SKM-1 treated with dmso at 0.1 percent for 144 hours (cell line): Measurements from ENCODE around the gene ZBTB7C.

Experiments
- DNase-seq: peaks from one replicate; lab custom pipeline; 2025; ENCODE audit not compliant: unreplicated experiment; lab: John Stamatoyannopoulos, UW

The ZBTB7C gene

DNA sequence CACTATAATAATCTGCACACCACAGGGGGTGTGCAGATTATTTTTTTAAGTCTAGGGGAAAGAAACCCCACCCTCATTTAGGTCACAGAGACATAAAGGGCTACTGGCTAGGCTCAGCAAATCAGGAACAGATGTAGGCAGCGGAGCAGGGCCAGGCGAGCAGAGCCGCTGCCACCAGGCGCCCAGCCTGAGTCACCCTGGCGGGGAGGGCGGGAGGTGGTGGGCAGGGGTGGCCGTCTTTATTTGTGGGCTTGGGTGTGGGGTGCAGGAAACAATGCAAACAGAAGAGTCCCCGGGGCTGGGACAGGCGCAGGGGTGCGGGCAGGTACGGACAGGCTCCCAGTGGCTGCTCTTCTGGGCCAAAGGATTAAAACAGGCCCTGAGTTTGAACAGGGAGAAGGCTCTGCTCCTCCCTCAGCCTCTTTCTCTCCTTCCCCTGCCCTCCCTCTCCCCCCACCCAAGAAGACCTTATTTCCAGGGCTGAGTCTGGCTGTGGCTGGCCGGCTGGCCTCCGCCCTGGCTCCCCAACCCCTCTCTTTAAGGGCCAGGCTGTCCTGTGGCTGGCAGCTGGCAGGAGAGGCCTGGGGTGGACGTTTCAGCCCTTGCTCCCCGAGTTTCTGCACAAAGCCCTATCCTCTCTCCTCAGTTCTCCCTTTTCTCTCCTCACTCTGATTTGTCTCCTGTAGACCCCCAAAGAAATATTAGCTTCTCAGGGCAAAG, 335.8 kb downstream of the ZBTB7C start:
- DNase-seq = no peak

DNA sequence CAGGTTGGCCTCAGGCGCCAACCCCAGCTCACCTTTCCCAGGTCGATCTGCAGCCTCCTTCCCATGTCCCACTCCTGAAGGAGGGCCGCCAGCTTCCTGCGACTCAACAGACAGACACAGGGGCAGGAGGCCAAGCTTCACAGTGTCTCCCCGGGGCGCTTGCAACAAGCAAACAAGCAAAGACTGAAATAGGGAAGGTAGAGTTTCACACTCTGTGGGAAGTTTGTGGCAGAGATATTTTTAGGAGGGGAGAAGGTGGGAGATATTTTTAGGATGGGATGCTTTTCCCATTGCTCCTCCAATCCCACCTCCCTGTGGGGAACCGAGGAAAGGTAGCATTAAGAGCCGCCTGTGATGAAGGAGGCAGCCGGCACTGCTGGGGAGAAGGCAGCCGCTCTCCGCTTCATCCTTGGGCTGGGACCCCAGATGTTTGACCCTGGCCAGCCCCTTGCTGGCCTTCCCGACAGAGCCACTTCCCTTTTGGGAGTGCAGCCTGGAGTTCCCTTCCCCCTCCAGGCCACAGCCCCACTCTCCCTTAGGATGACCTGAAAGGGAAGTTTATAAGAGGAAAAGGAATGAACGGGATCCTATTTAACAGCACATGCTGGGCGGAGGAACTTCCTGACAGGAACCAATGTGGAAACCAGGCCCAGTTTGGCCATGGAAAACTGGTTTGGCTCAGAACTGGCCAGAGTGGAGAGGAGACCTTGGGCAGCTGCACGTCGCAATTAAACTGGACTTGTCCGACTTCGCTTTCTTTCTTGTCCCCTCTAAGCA, 336.6 kb downstream of the ZBTB7C start:
- DNase-seq = no peak

DNA sequence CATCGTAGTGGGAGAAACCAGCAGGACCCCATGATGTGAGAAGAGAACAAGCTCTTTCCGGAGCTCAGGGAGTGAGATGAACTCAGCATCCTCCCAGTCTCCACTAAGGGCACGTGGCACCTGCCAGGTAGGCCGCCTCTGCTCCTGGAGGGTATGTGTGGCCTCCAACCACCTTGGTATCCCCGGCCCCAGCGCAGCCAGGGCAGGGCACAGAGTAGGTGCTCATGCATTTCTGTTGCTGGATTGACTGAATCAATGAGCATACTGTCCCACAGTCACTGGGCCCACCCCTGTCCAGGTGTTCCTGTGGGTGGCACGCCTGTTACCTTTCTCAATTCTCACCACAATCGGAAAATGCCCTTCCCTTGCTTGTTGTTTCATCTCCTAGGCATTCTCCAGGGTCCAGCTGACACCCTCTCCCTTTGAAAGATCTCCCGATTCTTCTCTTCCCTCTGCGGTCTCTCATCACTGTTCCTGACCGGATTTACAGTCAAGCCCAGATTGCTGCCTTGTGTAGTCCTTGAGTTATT, 340.2 kb downstream of the ZBTB7C start:
- DNase-seq = no peak

DNA sequence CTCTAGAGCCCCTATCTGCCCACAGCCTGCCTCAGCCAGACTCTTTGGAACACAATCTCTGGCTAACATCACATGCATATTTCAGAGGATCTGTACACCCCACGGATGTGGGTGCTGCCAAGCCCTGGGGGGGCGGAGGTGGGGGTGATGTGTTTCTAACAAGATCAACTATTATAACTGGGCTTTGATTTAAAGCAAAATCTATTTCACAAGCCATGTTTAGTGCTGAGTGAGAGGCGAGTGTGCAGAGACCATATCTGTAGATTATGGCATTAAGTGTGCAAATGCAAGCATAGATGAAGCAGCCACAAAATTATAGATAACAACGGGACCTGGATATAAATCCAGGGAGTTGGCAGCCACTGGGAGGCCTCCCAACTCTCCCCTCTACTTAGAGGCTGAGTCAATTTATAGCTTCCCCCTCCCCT, 342.9 kb downstream of the ZBTB7C start:
- DNase-seq = no peak

DNA sequence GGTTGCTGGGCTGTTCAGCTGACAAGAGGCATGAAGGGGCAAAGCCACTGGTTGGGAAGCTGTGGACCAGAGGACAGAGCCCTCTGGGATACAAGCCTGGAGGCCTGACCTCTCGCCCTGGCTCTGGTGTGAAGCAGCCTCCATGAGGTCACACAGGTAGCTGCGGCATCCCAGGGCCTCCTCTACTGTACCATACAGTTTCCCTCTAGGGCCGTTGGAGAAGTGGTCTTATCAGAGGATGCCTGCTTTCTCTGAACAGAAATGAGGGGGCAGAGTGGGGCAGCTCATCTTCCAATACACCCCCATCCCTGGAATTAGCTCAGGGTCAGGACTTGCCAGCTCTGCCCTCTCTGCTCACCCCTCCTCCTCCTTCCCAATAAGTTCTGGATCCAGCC, 343.6 kb downstream of the ZBTB7C start:
- peak; percentile 99 for DNase-seq

DNA sequence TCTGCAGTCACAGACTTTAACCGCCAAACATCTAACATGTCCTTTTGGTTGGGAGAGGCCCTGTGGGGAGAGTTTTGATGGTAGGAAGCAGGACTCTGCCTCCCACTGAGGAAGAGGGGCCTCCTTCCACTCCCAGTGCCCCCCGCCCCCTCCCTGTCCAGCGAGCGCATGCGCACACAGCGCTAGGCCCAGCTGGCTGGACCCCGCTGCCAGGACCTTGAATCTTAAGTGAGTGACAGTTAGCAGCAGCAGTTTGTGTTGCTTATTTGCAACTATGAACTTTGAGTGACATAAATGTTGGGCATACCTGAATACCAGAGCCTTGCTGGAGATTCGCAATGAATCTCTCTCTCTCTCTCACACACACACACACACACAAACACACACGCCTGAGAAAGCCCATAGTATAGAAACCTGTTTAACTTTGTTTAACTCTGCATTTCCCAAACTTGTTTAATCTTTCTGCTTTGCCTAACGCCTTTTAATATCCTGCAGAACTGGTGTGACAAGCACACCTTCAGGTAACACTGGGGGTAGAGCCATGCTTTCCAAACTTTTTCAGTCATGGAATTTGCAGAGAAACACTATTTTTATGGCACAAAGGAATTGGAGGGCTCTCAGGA, 344.1 kb downstream of the ZBTB7C start:
- DNase-seq = no peak

DNA sequence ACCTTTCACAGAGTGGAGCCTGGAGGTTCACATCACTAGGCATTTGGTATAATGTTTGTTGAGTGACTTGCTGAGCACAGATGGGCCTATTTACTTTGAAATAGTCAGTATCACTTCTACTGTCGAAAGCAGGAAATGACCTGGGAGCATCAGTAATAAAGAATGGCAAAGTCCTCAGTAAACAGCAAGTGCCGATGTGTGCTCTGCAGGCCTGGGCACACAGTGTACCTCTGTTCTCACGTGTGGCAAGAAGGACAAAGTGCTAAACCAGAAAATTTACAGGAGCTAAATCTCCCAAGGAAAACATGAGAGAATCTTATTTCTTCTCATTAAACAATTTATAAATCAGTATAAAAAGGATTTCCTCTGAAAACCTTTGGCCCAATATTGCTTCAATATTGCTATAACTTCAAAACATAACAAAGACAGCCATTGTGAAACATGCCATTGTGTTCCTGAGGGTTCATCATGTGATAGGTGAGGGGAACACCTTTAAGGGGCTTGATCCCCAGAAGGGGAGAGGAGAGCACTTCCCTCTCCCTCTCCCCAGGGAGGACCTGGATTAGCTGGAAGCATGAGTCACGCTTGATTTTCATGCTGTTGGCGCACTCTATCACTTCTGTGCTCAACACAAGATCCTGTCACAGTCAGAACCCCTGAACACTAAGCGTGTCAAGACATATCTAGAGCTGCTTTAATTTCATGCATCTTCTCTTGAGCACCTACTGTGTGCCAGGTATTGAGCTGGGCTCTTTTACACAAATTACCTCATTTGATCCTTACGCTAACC, 347.2 kb downstream of the ZBTB7C start:
- no peak for DNase-seq

DNA sequence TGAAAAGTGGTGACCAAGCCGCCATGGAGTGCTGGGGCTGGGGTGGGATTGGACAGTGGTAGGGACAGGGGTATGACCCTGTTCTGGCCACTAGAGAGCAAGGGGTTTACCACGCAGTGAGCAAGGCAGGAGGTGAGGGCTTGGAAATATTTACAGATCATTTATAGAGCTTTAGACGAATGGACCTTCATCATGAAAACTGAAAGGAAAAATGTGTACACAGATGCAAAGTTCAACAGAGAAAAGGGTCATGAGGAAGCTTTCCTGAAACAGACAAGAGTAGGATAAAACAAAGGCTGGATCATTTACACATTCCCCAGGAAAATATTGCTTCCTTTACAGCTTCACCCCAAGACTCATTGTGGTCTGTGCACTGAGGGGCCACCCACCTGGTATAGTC, 348.2 kb downstream of the ZBTB7C start:
- no peak for DNase-seq

DNA sequence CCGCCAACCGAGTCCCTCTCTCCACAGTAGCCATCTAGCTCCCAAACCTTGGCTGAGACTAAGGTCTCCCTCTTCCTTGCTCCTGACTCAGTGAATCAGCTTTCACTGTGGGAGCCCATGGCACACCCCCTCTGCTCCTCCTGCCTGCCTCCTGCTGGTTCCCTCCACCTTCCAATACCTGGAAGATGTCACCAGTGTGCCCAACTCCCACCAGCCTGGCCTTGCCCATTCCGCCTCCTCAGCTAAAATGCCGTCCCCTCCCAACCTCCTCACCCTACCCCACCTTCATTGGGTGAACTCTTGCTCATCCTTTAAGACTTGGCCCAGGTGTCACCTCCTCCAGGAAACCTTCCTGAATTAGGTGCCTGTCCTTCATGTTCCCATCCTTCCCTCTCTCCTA, 348.8 kb downstream of the ZBTB7C start:
- DNase-seq = no peak

DNA sequence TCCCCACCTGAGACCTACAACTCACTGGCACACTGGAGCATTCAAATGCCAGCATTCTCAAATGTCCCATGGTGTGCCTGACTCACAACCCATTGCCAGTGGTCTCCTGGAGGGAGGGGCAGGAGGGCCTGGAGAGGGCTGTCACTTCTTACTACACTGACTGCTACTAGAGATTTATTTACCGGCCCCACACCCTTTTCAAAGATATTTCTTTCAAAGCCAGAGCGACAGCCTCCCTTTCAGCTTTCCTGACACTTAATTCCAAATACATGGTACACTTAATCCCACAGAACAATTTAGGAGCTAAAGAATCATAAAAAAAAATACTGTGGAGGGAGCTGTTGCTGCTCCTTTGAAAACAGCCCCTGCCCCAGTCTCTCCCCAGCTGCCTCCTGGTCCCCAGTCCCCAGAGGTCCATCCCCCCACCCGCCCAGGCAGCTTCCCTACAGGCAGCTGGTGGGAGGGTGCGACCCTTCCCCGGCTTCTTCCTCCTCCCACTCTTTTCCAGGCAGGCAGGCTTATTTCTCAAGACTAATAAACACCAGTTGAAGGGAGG, 349.6 kb downstream of the ZBTB7C start:
- no peak for DNase-seq

DNA sequence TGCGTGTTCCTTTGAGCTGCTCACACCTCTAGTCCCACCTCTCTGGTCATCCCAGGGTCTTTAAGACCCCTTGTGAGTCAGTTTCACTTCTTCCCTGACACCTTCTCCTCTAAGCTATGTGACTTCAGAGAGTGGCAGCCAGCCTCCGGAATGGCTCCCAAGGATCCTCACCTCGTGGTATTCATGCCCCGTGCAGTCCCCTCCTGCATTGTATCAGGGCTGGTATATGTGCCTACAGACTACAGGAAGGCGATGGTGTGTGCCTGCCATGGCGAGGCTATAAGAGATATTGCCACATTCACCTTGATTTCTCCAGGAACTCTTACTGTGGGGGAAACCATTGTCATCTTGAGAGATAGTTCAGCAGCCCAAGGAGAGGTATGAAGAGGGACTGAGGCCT, 350.7 kb downstream of the ZBTB7C start:
- DNase-seq = no peak

DNA sequence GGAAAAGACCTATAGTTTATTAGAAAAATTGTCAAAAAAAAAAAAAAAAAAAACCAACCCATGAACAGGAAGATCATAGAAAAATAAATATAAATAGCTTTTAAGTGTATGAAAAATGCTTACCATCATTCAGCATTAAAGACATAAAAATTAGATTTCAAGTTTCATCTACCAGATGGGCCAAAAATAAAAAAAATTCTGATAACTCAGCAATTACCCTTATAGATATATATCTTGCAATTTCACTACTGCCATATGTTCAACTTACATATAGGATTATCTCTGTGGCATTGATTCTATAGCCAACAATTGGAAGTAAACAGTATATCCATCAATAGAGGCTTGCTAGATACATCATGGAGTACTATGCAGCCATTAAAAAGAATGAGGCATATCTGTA, 352.2 kb downstream of the ZBTB7C start:
- no peak for DNase-seq

DNA sequence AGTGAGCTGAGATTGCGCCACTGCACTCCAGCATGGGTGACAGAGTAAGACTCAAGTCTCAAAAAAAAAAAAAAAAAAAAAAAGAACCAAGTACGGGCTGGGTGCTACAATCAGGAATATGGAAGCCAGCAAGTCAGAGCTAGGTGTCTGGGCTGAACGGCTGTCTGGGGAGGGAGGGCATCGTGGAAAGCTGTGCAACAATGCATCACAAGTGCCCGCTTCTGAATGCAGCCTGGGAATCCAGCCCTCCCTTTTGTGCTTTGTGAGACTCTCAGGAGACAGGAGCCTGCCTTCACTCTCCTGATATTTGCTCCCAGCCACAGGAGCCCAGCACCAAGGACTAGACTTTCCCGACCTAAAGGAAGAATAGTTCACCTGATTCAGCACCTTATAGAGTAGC, 353.8 kb downstream of the ZBTB7C start:
- no peak for DNase-seq

DNA sequence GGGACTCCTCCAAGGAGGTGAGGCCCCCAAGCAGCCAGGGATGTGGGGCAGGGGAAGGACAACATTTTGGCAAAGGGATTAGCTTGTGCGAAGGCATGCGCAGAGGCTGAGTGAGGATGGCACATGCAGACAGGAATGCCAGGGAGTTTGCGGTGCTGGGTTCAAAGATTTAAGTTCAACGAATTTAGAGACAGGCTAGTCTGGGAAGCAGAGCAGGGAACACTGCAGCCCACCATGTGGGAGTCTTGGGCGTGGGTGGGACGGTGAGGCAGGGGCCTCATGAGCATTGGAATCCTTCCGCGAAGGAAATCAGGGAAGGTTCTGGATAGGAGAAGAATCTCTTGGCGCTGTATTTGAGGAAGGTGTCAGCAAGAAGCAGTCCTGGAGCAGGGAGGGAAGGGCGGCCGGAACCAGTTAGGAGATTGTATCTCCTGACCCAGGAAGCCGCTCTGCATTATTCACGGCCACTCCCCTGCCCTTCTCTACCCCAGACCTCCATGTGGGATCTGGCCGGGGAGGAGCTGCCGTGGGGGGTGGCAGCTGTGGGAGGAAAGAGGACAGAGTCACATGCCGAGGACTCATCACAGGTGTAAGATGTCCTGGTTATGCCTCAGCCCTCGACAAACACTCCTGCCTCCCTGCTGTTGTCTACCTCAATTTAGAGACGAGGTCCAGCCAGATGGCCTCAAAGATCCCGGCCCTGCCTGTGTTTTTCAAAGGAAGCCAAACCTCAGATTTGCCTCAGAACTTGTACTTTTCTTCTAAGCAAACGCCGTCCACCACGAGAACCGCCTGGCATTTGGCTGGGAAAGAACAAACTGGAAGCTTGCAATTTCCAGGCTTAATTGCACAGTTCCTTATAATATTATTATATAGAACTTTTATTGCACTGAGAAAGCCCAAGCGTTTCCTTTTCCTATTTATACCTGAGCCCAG, 355.0 kb downstream of the ZBTB7C start:
- DNase-seq = no peak

DNA sequence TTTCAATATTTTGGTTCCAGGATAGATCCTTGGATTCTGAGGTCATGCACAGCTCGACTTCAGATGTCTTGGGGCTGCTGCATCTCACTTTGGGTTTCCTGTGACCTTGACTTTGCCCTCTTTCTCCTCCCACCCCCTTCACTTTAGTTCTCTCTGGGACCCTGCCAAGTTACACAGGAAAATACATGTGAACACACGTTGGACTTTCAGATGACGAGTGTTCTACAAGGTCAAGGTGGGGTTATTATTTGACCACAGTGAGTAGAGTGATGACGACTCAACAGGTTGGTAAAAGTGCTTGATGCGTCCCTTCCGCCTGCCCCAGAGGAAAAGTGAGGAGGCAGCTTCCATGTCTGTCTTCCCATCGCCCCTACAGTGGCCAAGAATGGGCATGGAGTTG, 356.3 kb downstream of the ZBTB7C start:
- no peak for DNase-seq

DNA sequence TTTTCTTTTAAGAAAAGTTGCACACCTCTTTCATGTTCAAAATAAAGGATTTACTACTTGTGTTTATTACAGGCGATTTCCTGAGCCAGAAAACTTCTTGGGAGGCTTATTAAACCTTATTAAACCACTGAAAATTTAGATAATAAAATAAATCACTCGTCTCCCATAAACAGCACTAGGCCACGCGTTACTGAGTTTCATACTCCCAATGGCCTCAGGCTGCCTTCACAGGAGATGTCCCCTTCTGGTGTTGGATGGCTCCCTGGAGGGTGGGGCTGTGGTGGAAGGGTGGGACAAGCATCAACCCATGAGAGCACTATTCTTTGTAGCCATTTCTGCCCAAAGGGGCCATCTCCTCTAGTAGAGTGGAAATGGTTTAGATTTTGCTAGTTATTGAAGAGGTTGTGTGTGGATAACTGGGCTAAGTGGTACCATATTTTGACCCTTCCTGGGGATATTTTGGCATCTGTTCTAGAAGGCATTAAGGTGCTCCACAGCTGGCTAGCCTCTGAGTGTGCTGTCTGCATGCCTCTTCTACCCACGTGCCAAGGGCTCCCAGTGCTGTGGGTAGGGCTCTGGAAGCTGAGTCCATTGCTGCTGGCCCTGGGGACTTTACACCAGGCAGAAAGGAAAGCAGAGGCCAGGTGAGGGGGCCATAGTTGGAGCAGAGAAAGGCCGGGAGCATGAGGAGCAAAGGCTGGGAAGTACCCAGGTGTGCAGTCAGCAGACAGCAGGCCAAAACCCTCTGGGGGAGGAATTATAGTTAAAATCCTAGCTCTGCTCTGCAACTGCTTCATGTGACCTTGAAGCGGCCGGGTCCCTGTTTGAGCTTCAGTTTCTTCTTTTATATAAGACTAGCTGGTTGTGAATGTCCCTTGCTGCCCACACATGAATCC, 357.0 kb downstream of the ZBTB7C start:
- no peak for DNase-seq

DNA sequence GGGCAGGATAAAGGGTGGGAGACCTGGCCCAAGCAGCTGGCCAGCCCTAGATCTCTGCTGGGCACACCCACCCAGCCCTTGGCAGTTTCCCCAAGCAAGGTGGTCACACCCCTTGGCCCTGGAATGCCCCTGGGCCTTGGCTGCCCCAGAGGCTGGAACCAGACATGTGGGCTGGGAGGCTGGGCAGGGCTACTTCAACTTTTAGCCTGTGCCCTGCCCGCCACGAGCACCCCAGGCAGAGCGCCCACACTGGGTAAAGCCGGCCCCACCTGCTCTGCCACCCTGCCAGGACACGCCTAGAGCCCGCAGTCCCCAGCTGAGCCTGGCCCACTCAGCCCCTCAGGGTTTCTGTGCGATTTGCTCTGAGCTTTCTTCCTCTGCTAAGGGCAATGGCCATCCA, 359.0 kb downstream of the ZBTB7C start:
- DNase-seq = no peak

DNA sequence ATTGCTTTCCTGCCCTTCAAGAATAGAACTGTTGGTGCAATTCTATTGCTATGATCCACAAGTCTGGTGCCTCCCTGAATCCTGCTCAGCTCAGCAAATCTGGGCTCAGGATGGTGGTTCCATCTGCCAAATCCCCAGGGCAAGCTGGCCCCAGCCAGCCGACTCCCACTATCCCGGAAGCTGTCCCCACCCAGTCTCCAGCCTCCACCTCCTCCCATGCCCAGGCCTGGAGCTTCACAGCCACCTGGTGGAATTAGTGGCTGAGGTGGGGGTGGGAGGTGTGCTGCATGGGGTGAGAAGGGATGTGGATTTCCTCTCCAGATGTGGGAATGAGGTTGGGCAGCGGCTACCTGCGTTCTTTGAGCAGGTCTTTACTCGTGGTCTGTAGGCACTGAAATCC, 359.4 kb downstream of the ZBTB7C start:
- DNase-seq = no peak

DNA sequence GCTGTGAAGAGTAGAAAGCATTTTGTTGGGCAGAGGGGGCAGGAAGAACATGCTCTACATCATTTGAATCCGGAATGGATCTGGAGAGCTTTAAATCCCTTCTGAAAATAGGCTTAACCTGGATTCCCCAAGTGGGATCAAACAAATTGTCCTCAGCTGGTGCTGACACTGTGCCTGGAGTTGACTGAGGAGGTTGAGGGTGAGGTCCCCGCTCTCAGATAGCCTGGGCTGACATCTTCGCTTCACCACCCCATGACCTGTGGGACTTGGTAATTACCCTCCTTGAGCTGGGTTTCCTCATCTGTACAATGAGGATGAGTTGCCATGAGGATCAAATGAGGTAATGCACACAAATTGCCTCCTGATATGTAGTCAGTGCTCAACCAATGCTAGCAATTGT, 360.9 kb downstream of the ZBTB7C start:
- no peak for DNase-seq
